ENCODE measurements around the gene AWAT2.

DNA sequence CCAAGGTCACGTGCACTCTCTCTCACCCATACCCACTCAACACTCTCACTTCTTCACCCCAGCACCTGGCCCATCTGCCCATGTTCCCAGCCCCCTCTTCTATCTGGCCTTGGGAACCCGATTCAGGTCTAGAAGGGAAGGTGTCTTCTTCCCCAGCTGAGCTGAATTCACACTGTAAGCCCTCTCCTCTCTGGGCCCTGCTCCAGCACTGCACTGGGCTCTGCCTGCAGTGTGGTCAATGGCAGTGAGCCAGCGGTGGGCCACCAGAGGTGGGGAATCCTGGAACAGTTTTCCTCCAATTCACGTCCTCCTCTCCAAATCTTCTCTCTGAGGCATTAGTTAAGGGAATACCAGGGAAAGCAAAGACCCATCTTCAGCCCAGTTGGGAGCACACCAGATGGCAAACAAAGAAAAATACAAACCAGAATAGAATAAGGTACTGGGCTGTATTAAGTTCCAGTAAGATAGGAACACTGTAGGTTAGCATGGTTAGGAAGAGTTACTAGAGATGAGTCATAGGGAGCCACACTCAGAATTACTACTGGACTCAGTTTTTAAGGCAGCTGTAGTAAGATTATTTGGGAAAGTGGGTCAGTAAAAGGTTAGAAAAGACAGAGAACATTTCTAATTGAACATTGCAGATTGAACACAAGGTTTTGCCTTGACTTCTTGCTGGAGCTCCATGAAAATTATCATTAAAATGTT, 5.0 kb downstream of the AWAT2 start:
- TF ChIP-seq, protein P1, sequence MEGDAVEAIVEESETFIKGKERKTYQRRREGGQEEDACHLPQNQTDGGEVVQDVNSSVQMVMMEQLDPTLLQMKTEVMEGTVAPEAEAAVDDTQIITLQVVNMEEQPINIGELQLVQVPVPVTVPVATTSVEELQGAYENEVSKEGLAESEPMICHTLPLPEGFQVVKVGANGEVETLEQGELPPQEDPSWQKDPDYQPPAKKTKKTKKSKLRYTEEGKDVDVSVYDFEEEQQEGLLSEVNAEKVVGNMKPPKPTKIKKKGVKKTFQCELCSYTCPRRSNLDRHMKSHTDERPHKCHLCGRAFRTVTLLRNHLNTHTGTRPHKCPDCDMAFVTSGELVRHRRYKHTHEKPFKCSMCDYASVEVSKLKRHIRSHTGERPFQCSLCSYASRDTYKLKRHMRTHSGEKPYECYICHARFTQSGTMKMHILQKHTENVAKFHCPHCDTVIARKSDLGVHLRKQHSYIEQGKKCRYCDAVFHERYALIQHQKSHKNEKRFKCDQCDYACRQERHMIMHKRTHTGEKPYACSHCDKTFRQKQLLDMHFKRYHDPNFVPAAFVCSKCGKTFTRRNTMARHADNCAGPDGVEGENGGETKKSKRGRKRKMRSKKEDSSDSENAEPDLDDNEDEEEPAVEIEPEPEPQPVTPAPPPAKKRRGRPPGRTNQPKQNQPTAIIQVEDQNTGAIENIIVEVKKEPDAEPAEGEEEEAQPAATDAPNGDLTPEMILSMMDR (IDR thresholded peaks at IDR 0.05) = no peak
- TF ChIP-seq POLR2A (IDR thresholded peaks at IDR 0.05) = no peak
